Muscle layer of duodenum (tissue), 2 donors: ENCODE data around the gene SKAP2.

Source experiments
- H3K27ac ChIP-seq: one replicate; pipeline ENCODE4 v1.7.0; 2013; ENCODE audit warnings: mild to moderate bottlenecking, low read length
- H3K27me3 ChIP-seq: one replicate; pipeline ENCODE4 v1.7.0; 2013; ENCODE audit warnings: low read depth, mild to moderate bottlenecking, control low read depth, low read length
- H3K36me3 ChIP-seq, 2 donors: one replicate each; pipeline ENCODE4 v1.7.0; 2013; ENCODE audit warnings: low read length in 2 of 2, control low read depth in 1 of 2, mild to moderate bottlenecking in 1 of 2; ENCODE audit not compliant: insufficient read depth in 2 of 2, control insufficient read depth in 1 of 2
- H3K4me1 ChIP-seq, 2 donors: one replicate each; pipeline ENCODE4 v1.7.0; 2013; ENCODE audit warnings: low read length in 2 of 2, mild to moderate bottlenecking in 2 of 2, control low read depth in 1 of 2, moderate library complexity in 1 of 2; ENCODE audit not compliant: insufficient read depth in 2 of 2, control insufficient read depth in 1 of 2
- H3K4me3 ChIP-seq, 2 donors: one replicate each; pipeline ENCODE4 v1.7.0; 2013; ENCODE audit warnings: low read length in 2 of 2, low read depth in 1 of 2, mild to moderate bottlenecking in 1 of 2
- H3K9me3 ChIP-seq, 2 donors: one replicate each; pipeline ENCODE4 v1.7.0; 2013; ENCODE audit warnings: low read length in 2 of 2, control low read depth in 1 of 2, mild to moderate bottlenecking in 1 of 2; ENCODE audit not compliant: control insufficient read depth in 1 of 2
- donor health status: healthy.

Gene SKAP2, protein sequence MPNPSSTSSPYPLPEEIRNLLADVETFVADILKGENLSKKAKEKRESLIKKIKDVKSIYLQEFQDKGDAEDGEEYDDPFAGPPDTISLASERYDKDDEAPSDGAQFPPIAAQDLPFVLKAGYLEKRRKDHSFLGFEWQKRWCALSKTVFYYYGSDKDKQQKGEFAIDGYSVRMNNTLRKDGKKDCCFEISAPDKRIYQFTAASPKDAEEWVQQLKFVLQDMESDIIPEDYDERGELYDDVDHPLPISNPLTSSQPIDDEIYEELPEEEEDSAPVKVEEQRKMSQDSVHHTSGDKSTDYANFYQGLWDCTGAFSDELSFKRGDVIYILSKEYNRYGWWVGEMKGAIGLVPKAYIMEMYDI

DNA sequence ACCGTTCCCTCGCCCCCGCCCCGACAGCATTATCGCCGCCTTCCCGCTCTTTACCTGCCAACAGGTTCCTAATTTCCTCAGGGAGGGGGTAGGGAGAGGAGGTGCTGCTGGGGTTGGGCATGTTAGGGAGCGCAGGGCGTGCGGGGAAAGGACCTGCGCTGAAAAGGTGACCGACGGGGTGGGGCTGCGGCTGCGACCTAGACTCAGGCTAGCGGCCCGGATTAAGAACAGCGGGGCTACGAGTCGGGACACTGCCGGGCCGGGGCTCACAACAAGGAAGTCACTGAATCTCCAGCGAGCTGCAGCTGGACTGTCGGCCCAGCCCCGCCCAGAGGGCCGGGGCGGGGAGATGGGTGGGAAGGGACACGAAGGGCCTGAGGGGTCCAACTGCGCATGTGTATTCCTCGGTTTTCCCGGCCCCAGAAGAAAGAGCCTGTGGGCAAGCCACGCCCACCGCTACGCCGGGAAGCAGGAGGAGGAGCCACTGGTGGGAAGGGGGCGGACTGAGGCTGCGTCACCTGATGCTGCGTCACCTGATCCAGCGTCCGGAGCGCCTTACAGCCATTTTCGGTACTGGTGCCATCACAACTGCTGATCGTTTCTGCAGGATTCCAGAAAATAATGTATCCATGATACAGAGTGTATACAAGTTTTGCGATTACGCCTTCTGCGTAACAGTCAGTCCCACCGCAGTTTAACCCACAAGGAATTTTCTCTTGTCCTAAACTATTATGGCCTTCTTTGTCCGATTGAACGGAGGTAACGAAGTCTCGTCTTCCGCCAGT, at the start of gene SKAP2:
Gene SKAP2, minus strand, starts transcription at position 282 of the 785 bp plus-strand sequence. Its CDS starts 161 bp downstream, at position 121.
- Histone ChIP-seq H3K36me3 (no peaks in the 10 kb centered on the region), H3K9me3 (no peaks in the 10 kb centered on the region), H3K27ac (peak within 1 kb of the TSS; percentile 97), H3K4me3 (peak within 1 kb of the TSS; percentile 97 to 98), H3K4me1 (peaks cover 4 to 8% of the 10 kb centered on the region in 2 donors), H3K27me3 (no peaks in the 10 kb centered on the region)

DNA sequence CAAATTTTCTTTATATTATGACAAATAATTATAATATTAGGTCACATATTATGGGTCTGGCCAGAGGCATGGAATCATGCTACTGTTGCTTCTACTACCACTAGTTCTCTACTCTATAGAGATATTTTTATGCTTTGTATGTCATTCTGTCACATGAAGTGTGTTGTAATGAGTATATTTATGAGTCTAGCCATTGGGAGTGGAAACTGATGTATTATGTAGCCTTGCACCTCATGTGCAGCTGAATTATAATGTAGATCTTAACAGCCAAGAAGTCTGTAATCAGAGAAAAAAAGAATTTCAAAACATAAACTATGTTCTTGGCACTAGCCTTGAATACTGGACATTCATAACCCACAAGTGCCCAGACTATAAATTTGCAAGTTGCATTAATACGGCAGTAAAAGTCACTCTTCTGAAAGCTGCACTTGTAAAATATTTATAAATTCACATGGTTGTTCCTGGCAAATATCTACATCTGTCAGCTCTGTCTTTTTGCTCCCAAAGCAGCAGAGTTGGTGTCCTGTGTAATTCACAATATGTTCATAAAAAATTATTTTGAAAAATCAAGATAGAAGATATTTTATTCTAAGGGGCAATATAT, 48.6 kb upstream of the SKAP2 start:
- Histone ChIP-seq H3K4me1 (no peaks in the 10 kb centered on the region), H3K27me3 (no peaks in the 10 kb centered on the region), H3K27ac (no peak overlapping the region), H3K9me3 (no peaks in the 10 kb centered on the region), H3K4me3 (no peak overlapping the region), H3K36me3 (no peaks in the 10 kb centered on the region)

DNA sequence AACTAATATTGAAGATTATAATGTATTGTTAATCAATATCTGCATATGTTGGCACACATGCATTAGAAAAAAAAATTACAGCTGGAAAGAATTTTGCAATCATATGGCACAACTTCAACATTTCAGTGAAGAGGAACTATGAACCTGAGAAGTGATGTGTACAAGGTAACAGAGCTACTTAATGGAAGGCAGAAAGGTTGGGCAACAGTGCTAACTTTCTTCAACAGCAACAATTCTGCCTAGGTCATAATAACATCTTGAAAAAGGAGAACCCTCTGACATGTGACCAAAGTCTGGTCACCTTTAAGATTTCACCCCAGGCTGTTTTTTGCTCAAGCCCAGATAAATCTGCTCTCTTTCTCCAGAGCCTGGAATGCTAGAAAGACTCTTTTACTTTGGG, 47.9 kb upstream of the SKAP2 start:
- no peak overlapping the region for H3K4me3 ChIP-seq
- no peaks in the 10 kb centered on the region for H3K36me3 ChIP-seq
- no peak overlapping the region for H3K27ac ChIP-seq
- no peaks in the 10 kb centered on the region for H3K9me3 ChIP-seq
- no peaks in the 10 kb centered on the region for H3K27me3 ChIP-seq
- H3K4me1 ChIP-seq: no peaks in the 10 kb centered on the region

DNA sequence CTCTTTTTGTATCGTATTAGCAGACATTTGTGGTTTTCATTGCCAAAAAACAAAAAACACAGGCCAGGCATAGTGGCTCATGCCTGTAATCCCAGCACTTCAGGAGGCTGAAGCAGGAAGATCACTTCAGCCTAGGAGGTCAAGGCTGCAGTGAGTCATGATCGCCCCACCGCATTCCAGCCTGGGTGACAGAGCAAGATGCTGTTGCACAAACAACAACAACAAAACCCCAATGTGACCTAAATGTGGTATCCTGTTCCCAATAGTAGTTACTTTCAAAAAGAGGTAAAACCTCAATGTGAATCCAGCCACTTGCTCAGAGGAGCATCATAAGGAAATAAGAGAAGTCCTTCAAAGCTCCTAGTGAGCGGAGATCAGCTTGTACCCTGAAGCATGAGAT, 45.8 kb upstream of the SKAP2 start:
- H3K27ac ChIP-seq: no peak overlapping the region
- no peak overlapping the region for H3K4me3 ChIP-seq
- no peaks in the 10 kb centered on the region for H3K4me1 ChIP-seq
- H3K9me3 ChIP-seq: no peaks in the 10 kb centered on the region
- H3K36me3 ChIP-seq: no peaks in the 10 kb centered on the region
- H3K27me3 ChIP-seq: no peaks in the 10 kb centered on the region

DNA sequence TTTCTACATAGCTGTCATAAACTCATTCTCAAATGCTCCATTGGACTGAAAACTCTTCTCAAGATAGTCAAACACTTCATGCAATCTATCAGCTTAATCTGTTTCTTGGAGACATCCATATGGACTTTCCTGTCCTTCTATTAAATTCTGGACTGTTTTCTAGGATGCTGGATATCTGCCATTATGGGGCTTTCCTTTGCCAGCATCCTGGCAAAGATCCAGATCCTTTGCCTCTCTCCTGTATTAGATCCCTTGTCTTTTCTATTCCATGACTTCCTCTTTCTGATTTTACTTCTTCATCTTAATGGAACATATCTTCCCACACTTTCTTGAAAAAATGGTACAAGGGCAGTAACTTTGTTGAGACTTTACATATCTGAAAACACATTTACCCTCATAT, 35.9 kb upstream of the SKAP2 start:
- no peaks in the 10 kb centered on the region for H3K36me3 ChIP-seq
- H3K9me3 ChIP-seq: no peaks in the 10 kb centered on the region
- H3K27ac ChIP-seq: no peak overlapping the region
- H3K27me3 ChIP-seq: no peaks in the 10 kb centered on the region
- H3K4me3 ChIP-seq: no peak overlapping the region
- H3K4me1 ChIP-seq: no peaks in the 10 kb centered on the region

DNA sequence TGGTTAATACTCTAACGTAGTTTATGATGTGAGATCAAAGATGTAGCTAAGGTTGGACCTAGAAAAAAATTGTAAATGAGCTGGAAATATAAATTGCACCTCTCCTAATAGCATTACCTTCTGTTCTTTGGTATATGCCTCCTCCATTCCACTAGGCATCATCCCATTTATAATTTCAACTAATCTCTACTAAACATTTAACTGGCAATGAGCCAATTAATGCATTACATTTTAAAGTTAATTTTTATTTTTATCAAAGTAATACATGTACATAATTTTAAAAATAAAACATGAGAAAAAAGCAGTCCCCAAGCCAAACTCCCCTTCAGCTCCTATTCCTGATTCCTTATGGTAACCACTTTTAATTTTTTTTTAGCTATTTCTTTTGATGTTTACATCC, 35.1 kb upstream of the SKAP2 start:
- H3K27ac ChIP-seq: no peak overlapping the region
- no peaks in the 10 kb centered on the region for H3K4me1 ChIP-seq
- H3K36me3 ChIP-seq: no peaks in the 10 kb centered on the region
- H3K9me3 ChIP-seq: no peaks in the 10 kb centered on the region
- H3K4me3 ChIP-seq: no peak overlapping the region
- H3K27me3 ChIP-seq: no peaks in the 10 kb centered on the region

DNA sequence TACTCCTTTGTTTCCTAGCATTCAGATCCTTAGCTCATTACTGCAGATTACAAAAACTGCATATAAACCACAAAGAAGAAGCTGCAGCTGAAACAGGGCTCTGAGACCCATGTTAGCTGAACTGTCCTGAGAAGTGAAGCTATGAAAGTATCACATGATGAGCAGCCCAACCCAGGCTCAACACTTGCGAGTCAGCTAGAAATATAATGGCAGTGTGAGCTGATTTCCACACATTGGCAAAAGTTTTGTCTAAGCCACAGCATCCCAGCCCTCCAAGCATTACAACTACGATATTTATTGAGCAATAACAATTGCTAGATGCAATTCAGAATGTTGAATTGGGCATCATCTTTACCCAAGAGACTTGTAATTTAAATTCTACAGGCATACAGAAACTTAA, 34.5 kb upstream of the SKAP2 start:
- Histone ChIP-seq H3K27ac (no peak overlapping the region), H3K27me3 (no peaks in the 10 kb centered on the region), H3K36me3 (no peaks in the 10 kb centered on the region), H3K9me3 (no peaks in the 10 kb centered on the region), H3K4me1 (no peaks in the 10 kb centered on the region), H3K4me3 (no peak overlapping the region)

DNA sequence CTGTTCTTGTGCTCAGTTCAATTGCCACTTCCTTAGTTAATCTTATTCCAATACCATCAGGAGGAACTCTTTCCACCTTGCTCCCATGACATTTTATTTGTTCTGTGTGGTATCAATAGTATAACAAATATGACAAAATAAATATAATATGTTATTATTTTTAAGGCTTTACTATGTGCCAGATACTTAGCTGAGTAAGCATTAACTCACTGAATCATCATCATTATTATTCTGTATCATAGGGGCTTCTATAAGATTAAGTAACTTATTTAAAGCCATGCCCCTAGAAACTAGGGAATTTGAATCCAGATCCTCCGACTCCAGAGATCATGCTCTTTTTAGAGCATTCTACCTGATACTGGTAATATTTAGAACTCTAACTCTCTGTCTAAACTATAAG, 33.5 kb upstream of the SKAP2 start:
- no peaks in the 10 kb centered on the region for H3K9me3 ChIP-seq
- no peak overlapping the region for H3K27ac ChIP-seq
- no peaks in the 10 kb centered on the region for H3K4me1 ChIP-seq
- no peaks in the 10 kb centered on the region for H3K36me3 ChIP-seq
- H3K4me3 ChIP-seq: no peak overlapping the region
- no peaks in the 10 kb centered on the region for H3K27me3 ChIP-seq

DNA sequence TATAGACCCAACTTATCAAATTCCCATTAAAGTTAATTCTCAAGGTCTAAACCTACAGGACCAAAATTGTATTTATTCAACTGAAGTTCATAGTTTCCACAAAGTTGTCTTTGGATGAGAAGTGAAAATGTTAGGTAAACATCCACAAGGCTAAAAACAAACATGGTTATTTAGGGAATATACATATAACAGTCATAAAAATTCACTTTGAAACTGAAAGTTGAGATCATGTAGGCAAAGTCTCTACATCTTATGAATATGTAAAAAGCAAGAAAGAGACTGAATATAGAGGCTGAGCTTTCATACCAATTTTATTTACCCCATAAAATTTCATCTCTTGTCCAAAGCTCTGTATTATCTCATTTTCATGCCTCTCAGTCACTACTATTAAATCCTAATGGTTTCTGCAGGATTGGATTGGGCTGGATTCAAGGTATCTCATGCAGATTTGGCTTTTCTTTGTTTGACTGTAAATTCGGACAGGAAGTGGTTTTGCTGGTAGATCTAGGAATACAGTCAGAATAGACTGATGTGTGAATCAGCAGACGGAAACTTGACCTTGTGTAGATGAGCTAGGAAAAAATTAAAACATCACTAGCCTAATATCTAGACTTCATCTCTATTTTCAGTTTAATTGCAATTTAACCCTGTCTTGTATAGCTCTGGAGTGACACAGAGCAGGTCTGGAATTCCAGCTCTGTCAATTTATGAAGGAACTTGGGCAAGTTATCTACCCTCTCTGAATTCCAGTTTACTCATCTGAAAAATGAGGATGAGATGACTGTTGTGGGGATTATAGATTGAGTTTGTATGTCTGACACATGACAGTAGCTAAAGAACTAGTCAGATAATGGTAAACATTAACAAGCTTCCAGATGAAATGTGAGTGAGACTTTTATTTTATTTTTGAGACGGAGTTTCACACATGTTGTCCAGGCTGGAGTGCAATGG, 27.3 kb upstream of the SKAP2 start:
- Histone ChIP-seq H3K27ac (no peak overlapping the region), H3K4me1 (no peaks in the 10 kb centered on the region), H3K9me3 (no peaks in the 10 kb centered on the region)

DNA sequence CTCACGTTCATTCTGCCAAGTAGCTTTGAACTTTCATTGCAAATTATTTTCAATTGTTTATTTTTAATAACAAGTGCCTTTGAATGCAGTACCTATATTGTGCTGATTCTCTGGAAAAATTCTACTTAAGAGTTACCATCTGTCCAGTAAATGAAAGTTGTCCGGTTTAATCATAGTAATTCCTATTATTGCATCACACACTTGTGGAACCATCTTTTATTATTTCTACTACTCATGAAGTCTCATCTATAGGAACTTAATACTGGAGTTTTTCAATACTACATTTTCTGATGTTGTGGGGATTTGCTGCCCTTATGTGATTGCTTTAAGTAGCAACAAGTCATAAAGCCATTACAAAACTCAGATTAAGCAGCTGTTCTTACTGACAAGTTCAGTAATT, 16.5 kb upstream of the SKAP2 start:
- Histone ChIP-seq H3K36me3 (no peaks in the 10 kb centered on the region), H3K27ac (no peak overlapping the region), H3K27me3 (no peaks in the 10 kb centered on the region), H3K4me1 (no peaks in the 10 kb centered on the region), H3K9me3 (peaks cover 0 to 2% of the 10 kb centered on the region in 2 donors), H3K4me3 (no peak overlapping the region)

More for the DNA sequence above, 27.3 kb upstream of the SKAP2 start:
- Histone ChIP-seq H3K27me3 (no peaks in the 10 kb centered on the region), H3K36me3 (no peaks in the 10 kb centered on the region), H3K4me3 (no peak overlapping the region)
